HepG2 (cell line): ENCODE data around the gene EYA2.
A peak's percentile ranks its signal among the peaks of the same experiment; 100 is the strongest.

Experiments used
- BCLAF1 ChIP-seq: fragments of 450-650 bp; IDR thresholded peaks from 2 replicates; pipeline ENCODE4 v1.6.1; 2017; ENCODE audit warnings: mild to moderate bottlenecking
- CENPX ChIP-seq: sonication (generic); formaldehyde crosslinking; IDR thresholded peaks from 2 replicates; pipeline ENCODE4 v1.9.0; 2021; ENCODE audit warnings: mild to moderate bottlenecking, missing genetic modification reagents, moderate library complexity
- CTCF ChIP-seq: sonication (generic); formaldehyde crosslinking; IDR thresholded peaks from 2 replicates; pipeline ENCODE4 v1.5.0; 2020; ENCODE audit warnings: mild to moderate bottlenecking, missing genetic modification reagents, moderate library complexity
- GABPA ChIP-seq, 2 experiments: IDR thresholded peaks; 2 replicates each; pipeline ENCODE4 v1.6.1; 2011 to 2016; ENCODE audit warnings: low read depth in 2 of 2, low read length in 1 of 2, missing biosample characterization in 1 of 2, missing genetic modification characterization in 1 of 2
- IRX3 ChIP-seq: sonication (generic); formaldehyde crosslinking; IDR thresholded peaks from 2 replicates; pipeline ENCODE4 v1.8.1; 2023; ENCODE audit warnings: mild to moderate bottlenecking, low read depth, missing genetic modification reagents, borderline replicate concordance
- JDP2 ChIP-seq: sonication (generic); formaldehyde crosslinking; IDR thresholded peaks from 2 replicates; pipeline ENCODE4 v1.8.1; 2022; ENCODE audit warnings: missing genetic modification reagents, borderline replicate concordance
- MED13 ChIP-seq: sonication (generic); formaldehyde crosslinking; IDR thresholded peaks from 2 replicates; pipeline ENCODE4 v1.5.0; 2020; ENCODE audit warnings: missing genetic modification reagents
- PAX8 ChIP-seq: sonication (generic); formaldehyde crosslinking; IDR thresholded peaks from 2 replicates; pipeline ENCODE4 v1.8.0; 2022; ENCODE audit warnings: mild to moderate bottlenecking, missing genetic modification reagents, borderline replicate concordance
- POLR2A ChIP-seq, 2 experiments: IDR thresholded peaks; 2 replicates each; pipeline ENCODE4 v1.6.1; 2011; ENCODE audit warnings: low read depth in 2 of 2, low read length in 2 of 2, mild to moderate bottlenecking in 1 of 2, moderate library complexity in 1 of 2; ENCODE audit not compliant: insufficient read depth in 1 of 2
- RXRA ChIP-seq: sonication (generic); formaldehyde crosslinking; IDR thresholded peaks from 2 replicates; pipeline ENCODE4 v1.5.1; 2020; ENCODE audit warnings: missing genetic modification reagents
- ZBTB33 ChIP-seq: sonication (generic); formaldehyde crosslinking; IDR thresholded peaks from 2 replicates; pipeline ENCODE4 v1.4.0; 2020; ENCODE audit warnings: missing genetic modification reagents
- ZNF780A ChIP-seq: sonication (generic); formaldehyde crosslinking; IDR thresholded peaks from 2 replicates; pipeline ENCODE4 v1.8.0; 2022; ENCODE audit warnings: mild to moderate bottlenecking, missing genetic modification reagents, moderate library complexity

- TF ChIP-seq CTCF = no peak; the same call in 1 of the 2 replicates
- peak; percentile 31; the same call in 1 of the 2 replicates for TF ChIP-seq RXRA (CRISPR knock-in tag)
- TF ChIP-seq ZBTB33 (CRISPR knock-in tag) = peak; percentile 21; the same call in 1 of the 2 replicates
- TF ChIP-seq GABPA (IDR thresholded peaks at IDR 0.05; ENCODE audit: low read depth, low read length) = no peak
- no peak for TF ChIP-seq GABPA (CRISPR knock-in tag; IDR thresholded peaks at IDR 0.05; ENCODE audit: low read depth)
- TF ChIP-seq CENPX (CRISPR knock-in tag) = no peak
- TF ChIP-seq BCLAF1 = no peak
- no peak for TF ChIP-seq MED13
- no peak for TF ChIP-seq PAX8 (CRISPR knock-in tag)
- TF ChIP-seq JDP2 (CRISPR knock-in tag) = no peak
- peak in 1 of 2 experiments; percentile 36; a peak in 2 of 4 replicates for TF ChIP-seq POLR2A (IDR thresholded peaks at IDR 0.05; ENCODE audit: insufficient read depth in 1 of 2, low read depth in 2 of 2, low read length in 2 of 2)
- TF ChIP-seq IRX3 (CRISPR knock-in tag) = no peak
- no peak for TF ChIP-seq ZNF780A (CRISPR knock-in tag)
Measured at GRCh38 chr20:47224300-47224791, 329.7 kb downstream of the EYA2 start.
